GM23338 (cell line): ENCODE results near the gene EVI5L. TPM values are rescaled to one million over a fixed set of nuclear protein-coding genes. Genes with fewer than 3 reads are reported as not detected.

ENCODE experiments used
- ATAC-seq: fragments of 200-7000 bp; cut with Tn5 transposase; 3 replicates; pipeline ENCODE4 v1.9.1; 2020
- DNase-seq: peaks from one replicate; pipeline ENCODE4 v3.0.0-alpha.2; 2015; ENCODE audit warnings: low spot score
- H2AFZ ChIP-seq: fragments of 200-600 bp; sonication (generic); 2 replicates; pipeline ENCODE4 v1.8.0; 2016; ENCODE audit warnings: antibody characterized with exemption, mild to moderate bottlenecking, moderate library complexity
- H3F3A ChIP-seq: fragments of 200-600 bp; sonication (generic); replicated peaks from 2 replicates; pipeline ENCODE4 v1.8.0; 2017; ENCODE audit warnings: antibody characterized with exemption, mixed run types, low read depth
- H3K27ac ChIP-seq: fragments of 200-600 bp; sonication (generic); 2 replicates; pipeline ENCODE4 v1.6.1; 2016; ENCODE audit warnings: low read depth
- H3K27me3 ChIP-seq: fragments of 200-600 bp; sonication (generic); 2 replicates; pipeline ENCODE4 v1.8.0; 2016; ENCODE audit warnings: mild to moderate bottlenecking, mixed run types, moderate library complexity; ENCODE audit not compliant: insufficient read depth
- H3K36me3 ChIP-seq: fragments of 200-600 bp; sonication (generic); 2 replicates; pipeline ENCODE4 v1.8.0; 2016; ENCODE audit warnings: mild to moderate bottlenecking; ENCODE audit not compliant: insufficient read depth
- H3K4me1 ChIP-seq: fragments of 200-600 bp; sonication (generic); 2 replicates; pipeline ENCODE4 v1.8.0; 2016; ENCODE audit warnings: mild to moderate bottlenecking, moderate library complexity; ENCODE audit not compliant: insufficient read depth
- H3K4me2 ChIP-seq: fragments of 200-600 bp; sonication (generic); 2 replicates; pipeline ENCODE4 v1.7.1; 2017; ENCODE audit warnings: mixed run types
- H3K4me3 ChIP-seq: fragments of 200-600 bp; sonication (generic); 2 replicates; pipeline ENCODE4 v1.6.1; 2016; ENCODE audit warnings: mixed run types
- H3K79me2 ChIP-seq: fragments of 200-600 bp; sonication (generic); replicated peaks from 2 replicates; pipeline ENCODE4 v1.8.0; 2017; ENCODE audit warnings: mild to moderate bottlenecking; ENCODE audit not compliant: insufficient read depth
- H3K9me2 ChIP-seq: fragments of 200-600 bp; sonication (generic); 2 replicates; pipeline ENCODE4 v1.8.0; 2017; ENCODE audit not compliant: insufficient read depth
- H4K20me1 ChIP-seq: fragments of 200-600 bp; sonication (generic); replicated peaks from 2 replicates; pipeline ENCODE4 v1.8.0; 2017; ENCODE audit warnings: mild to moderate bottlenecking; ENCODE audit not compliant: insufficient read depth
- H3K27ac Mint-ChIP-seq: 2 replicates; pipeline ENCODE4 v1.8.0; 2020; ENCODE audit warnings: inconsistent platforms, mild to moderate bottlenecking, moderate library complexity, mixed read lengths
- H3K27me3 Mint-ChIP-seq: 3 replicates; pipeline ENCODE4 v1.8.0; 2022; ENCODE audit warnings: low read depth, mild to moderate bottlenecking, moderate library complexity, mixed read lengths, inconsistent platforms; ENCODE audit not compliant: insufficient read depth, poor library complexity
- H3K36me3 Mint-ChIP-seq: 3 replicates; pipeline ENCODE4 v1.8.0; 2021; ENCODE audit warnings: low read depth, mild to moderate bottlenecking, inconsistent platforms, moderate library complexity, mixed read lengths
- H3K4me1 Mint-ChIP-seq: 3 replicates; pipeline ENCODE4 v1.8.0; 2020; ENCODE audit warnings: mild to moderate bottlenecking, inconsistent platforms, mixed read lengths
- H3K4me3 Mint-ChIP-seq: 3 replicates; pipeline ENCODE4 v1.8.0; 2021; ENCODE audit warnings: moderate library complexity, mild to moderate bottlenecking, inconsistent platforms, mixed read lengths
- H3K9me3 Mint-ChIP-seq: 3 replicates; pipeline ENCODE4 v1.8.0; 2020; ENCODE audit warnings: moderate library complexity, mild to moderate bottlenecking, inconsistent platforms, mixed read lengths
- CREB1 ChIP-seq: fragments of 250-450 bp; sonication (Bioruptor Pico); IDR thresholded peaks from 2 replicates; pipeline ENCODE4 v1.5.0; 2020; ENCODE audit warnings: low read depth, mild to moderate bottlenecking, moderate library complexity
- CTCF ChIP-seq, 2 experiments: fragments of 200-600 bp in 1 of 2; sonication (generic) in 1 of 2; conservative IDR thresholded peaks; 2 replicates each; pipeline versions ENCODE4 v1.5.1 to v1.6.1; 2016 to 2017; ENCODE audit warnings: antibody characterized with exemption in 2 of 2, low read depth in 2 of 2, mild to moderate bottlenecking in 2 of 2, moderate library complexity in 1 of 2
- JUNB ChIP-seq: IDR thresholded peaks from one replicate; pipeline ENCODE4 v1.6.1; 2016; ENCODE audit warnings: antibody characterized with exemption; ENCODE audit not compliant: unreplicated experiment
- POLR2AphosphoS5 ChIP-seq: IDR thresholded peaks from 2 replicates; pipeline ENCODE4 v1.6.1; 2016; ENCODE audit warnings: antibody characterized with exemption, low read depth
- REST ChIP-seq: IDR thresholded peaks from one replicate; pipeline ENCODE4 v1.6.1; 2018; ENCODE audit warnings: antibody characterized with exemption; ENCODE audit not compliant: unreplicated experiment
- ZNF114 ChIP-seq: fragments of 250-450 bp; sonication (Bioruptor Pico); IDR thresholded peaks from 2 replicates; pipeline ENCODE4 v1.5.0; 2020; ENCODE audit warnings: mild to moderate bottlenecking, moderate library complexity
- ZNF331 ChIP-seq: fragments of 250-450 bp; sonication (Bioruptor Pico); IDR thresholded peaks from 2 replicates; pipeline ENCODE4 v1.5.0; 2020; ENCODE audit warnings: low read depth, mild to moderate bottlenecking, moderate library complexity
- polyA plus RNA-seq: library from polyadenylated mRNA; unstranded; fragments of >200 nt; fragmentation: Nextera tagmentation; extraction: Ambion mirVana; gene quantifications from 2 replicates; pipeline ENCODE4 v1.2.1, GENCODE V29; 2016
- total RNA-seq: library from RNA; depleted of rRNA; stranded (reverse); fragments of >200 nt; shearing (Covaris generic); gene quantifications from 2 replicates; pipeline ENCODE4 v1.2.3, GENCODE V29; 2014

The EVI5L gene
- total and polyA plus RNA-seq, 2 experiments from 2014 or later = 4.5 to 16.2 TPM

DNA sequence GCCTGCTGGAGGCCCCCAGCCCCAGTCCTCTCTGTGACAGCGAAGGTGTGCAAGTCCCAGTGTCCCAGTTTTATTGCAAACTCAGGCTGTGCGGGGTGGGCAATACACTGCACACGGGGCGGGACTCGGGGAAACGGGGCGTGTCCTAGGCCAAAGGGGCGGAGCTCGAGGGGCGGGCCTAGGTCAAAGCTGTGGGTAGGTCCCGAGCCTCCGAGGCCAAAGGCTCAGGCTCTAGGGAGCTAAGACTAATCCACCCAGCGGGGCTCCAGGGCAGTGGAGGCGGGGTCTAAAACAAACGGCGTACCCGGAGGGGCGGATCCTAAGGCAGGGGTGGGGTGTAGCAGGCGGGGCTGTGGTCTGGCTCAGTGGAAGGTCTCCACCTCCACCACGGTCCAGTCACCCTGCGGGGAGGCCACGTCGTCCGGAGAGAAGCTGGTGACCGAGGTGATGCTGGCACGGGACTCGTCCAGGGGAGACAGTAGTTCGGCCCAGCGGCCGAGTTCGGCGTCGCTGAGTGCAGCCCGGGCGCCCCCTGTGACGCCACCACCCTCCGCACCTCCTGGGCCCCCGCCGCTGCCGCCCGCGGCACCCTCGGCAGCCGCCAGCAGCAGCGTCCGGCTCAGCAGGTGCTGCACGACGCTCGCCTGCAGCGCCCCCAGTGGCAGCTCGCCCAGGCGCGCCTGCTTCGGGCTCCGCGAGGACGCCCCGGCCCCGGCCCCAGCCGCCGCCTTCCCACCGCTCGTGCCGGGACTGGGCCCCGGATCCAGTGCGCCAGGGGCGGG is 38.8 kb downstream of the EVI5L start:
- Mint-ChIP-seq H3K4me1 (peaks cover 28% of the 10 kb centered on the region), H3K4me3 (peak overlapping the region; percentile 67), H3K27me3 (peaks cover 70% of the 10 kb centered on the region), H3K27ac (no peak overlapping the region; the same call in 1 of the 2 replicates), H3K9me3 (no peaks in the 10 kb centered on the region), H3K36me3 (peaks cover 5% of the 10 kb centered on the region; the same call in 2 of the 3 replicates)
- H4K20me1 ChIP-seq = no peaks in the 10 kb centered on the region
- peak overlapping the region; percentile 66 for H3K4me3 ChIP-seq
- no peaks in the 10 kb centered on the region for H3K9me2 ChIP-seq
- peak; percentile 50 to 76 for TF ChIP-seq CTCF (conservative IDR thresholded peaks at IDR 0.05; ENCODE audit: low read depth in 2 of 2)
- TF ChIP-seq ZNF114 (CRISPR knock-in tag) = no peak
- 0 out of 2 replicates have a peak overlapping the region, but pooled peaks have one; percentile 43 for H2AFZ ChIP-seq
- no peaks in the 10 kb centered on the region for H3K79me2 ChIP-seq
- H3F3A ChIP-seq = peaks cover 13% of the 10 kb centered on the region; the same call in 1 of the 2 replicates
- H3K4me2 ChIP-seq = peak overlapping the region; percentile 91
- DNase-seq (peak; percentile 97), ATAC-seq (peak; percentile 29)
- no peaks in the 10 kb centered on the region for H3K36me3 ChIP-seq
- peaks cover 58% of the 10 kb centered on the region for H3K27me3 ChIP-seq
- H3K27ac ChIP-seq = no peak overlapping the region
- peaks cover 23% of the 10 kb centered on the region; the same call in 1 of the 2 replicates for H3K4me1 ChIP-seq

DNA sequence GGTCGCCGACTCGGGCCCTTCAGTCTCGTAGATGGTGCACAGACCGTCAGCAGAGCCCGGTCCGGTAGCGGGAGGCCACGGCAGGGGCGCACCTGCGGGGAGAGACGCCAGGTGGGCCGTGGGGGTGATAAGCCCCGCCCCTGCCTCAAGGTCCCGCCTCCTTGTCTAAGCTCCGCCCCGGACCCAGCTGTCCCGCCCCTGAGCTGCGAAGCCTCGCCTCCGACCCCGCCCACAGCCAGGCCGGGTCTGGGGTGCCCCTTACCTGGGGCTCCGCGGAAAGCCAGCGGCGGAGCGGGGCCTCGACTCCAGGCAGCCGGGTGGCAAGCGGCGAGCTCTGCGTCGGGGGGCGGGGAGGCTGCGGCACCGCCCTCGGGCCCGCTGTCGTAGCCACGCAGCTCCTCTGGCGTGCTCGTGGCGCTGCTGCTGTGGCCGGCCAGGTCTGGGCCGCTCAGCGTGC is 39.5 kb downstream of the EVI5L start:
- Mint-ChIP-seq H3K4me3 (peak overlapping the region; percentile 54; the same call in 2 of the 3 replicates), H3K4me1 (peaks cover 28% of the 10 kb centered on the region), H3K36me3 (peaks cover 5% of the 10 kb centered on the region; the same call in 2 of the 3 replicates), H3K9me3 (no peaks in the 10 kb centered on the region), H3K27me3 (peaks cover 64% of the 10 kb centered on the region), H3K27ac (no peak overlapping the region)
- Histone ChIP-seq H3F3A (peaks cover 13% of the 10 kb centered on the region; the same call in 1 of the 2 replicates), H3K4me3 (peak overlapping the region; percentile 66), H2AFZ (no peak overlapping the region), H3K27me3 (peaks cover 53% of the 10 kb centered on the region), H3K79me2 (no peaks in the 10 kb centered on the region), H4K20me1 (no peaks in the 10 kb centered on the region), H3K4me1 (peaks cover 23% of the 10 kb centered on the region; the same call in 1 of the 2 replicates), H3K27ac (no peak overlapping the region), H3K36me3 (no peaks in the 10 kb centered on the region), H3K4me2 (peak overlapping the region; percentile 91), H3K9me2 (no peaks in the 10 kb centered on the region)
- peak; percentile 20; the same call in 1 of the 2 replicates for TF ChIP-seq POLR2AphosphoS5
- TF ChIP-seq JUNB = no peak
- DNase-seq = peak; percentile 80
- ATAC-seq = peak; percentile 15

DNA sequence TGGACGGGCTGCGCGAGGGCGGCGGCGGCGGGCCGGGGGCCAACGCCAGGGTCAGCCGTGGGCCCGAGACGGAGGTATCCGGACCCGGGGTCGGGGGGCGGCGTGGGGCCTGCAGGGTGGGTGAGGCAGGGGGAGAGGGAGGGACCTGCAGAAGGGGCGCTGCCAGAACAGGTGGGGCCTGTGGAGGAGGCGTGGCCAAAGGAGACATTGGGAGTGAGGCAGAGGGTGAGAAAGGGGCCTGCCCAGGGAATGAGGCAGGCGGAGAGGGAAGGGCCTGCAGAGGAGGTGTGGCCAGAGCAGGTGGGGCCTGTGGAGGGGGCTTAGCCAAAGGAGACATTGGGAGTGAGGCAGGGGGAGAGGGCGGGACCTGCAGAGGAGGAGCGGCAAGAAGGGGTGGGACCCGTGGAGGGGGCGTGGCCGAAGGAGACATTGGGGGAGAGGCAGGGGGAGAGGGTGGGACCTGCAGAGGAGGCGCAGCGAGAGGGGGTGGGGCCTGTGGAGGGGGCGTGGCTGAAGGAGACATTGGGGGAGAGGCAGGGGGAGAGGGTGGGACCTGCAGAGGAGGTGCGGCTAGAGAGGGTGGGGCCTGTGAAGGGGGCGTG is 40.0 kb downstream of the EVI5L start:
- Histone ChIP-seq H2AFZ (no peak overlapping the region), H3K4me2 (peak overlapping the region; percentile 91), H3K4me1 (peaks cover 26% of the 10 kb centered on the region; the same call in 1 of the 2 replicates), H3K27me3 (peaks cover 48% of the 10 kb centered on the region), H3K36me3 (no peaks in the 10 kb centered on the region), H3F3A (peaks cover 13% of the 10 kb centered on the region; the same call in 1 of the 2 replicates), H3K9me2 (no peaks in the 10 kb centered on the region), H3K4me3 (peak overlapping the region; percentile 66), H4K20me1 (no peaks in the 10 kb centered on the region), H3K27ac (no peak overlapping the region), H3K79me2 (no peaks in the 10 kb centered on the region)
- H3K36me3 Mint-ChIP-seq = peaks cover 5% of the 10 kb centered on the region; the same call in 2 of the 3 replicates
- peak overlapping the region; percentile 67 for H3K4me3 Mint-ChIP-seq
- peak; percentile 96 for DNase-seq
- H3K4me1 Mint-ChIP-seq = peaks cover 25% of the 10 kb centered on the region
- H3K9me3 Mint-ChIP-seq = no peaks in the 10 kb centered on the region
- peaks cover 60% of the 10 kb centered on the region for H3K27me3 Mint-ChIP-seq
- no peak overlapping the region for H3K27ac Mint-ChIP-seq
- peak; percentile 16 for ATAC-seq
- TF ChIP-seq ZNF114 (CRISPR knock-in tag) (no peak), CREB1 (CRISPR knock-in tag) (no peak), CTCF (conservative IDR thresholded peaks at IDR 0.05; ENCODE audit: low read depth in 2 of 2) (no peak), POLR2AphosphoS5 (no peak), JUNB (no peak), ZNF331 (no peak), REST (no peak)
